ENCODE data around the gene PYCR2. TPM values are rescaled to one million over a fixed set of nuclear protein-coding genes. Genes with fewer than 3 reads are reported as not detected.

Gene PYCR2
- total and polyA plus RNA-seq, 2 of the 8 experiments (the other 6 are each of a cell fraction or from before 2014, with no cell fraction given) = 79.3 to 84.6 TPM

- TF ChIP-seq RBBP5 (IDR thresholded peaks at IDR 0.05; ENCODE audit: borderline replicate concordance, low read depth, low read length) (no peak), CBX5 (IDR thresholded peaks at IDR 0.05; ENCODE audit: low read depth, low read length) (no peak)
Observed at GRCh38 chr1:225885336-225885735, 38.7 kb downstream of the PYCR2 start (continued).
